ENCODE results near the gene CYB5R2. TPM values are rescaled to one million over a fixed set of nuclear protein-coding genes. Genes with fewer than 3 reads are reported as not detected.

CYB5R2 gene
- 10 to 100 TPM; 17.6 to 27.9 TPM for total RNA-seq

DNA sequence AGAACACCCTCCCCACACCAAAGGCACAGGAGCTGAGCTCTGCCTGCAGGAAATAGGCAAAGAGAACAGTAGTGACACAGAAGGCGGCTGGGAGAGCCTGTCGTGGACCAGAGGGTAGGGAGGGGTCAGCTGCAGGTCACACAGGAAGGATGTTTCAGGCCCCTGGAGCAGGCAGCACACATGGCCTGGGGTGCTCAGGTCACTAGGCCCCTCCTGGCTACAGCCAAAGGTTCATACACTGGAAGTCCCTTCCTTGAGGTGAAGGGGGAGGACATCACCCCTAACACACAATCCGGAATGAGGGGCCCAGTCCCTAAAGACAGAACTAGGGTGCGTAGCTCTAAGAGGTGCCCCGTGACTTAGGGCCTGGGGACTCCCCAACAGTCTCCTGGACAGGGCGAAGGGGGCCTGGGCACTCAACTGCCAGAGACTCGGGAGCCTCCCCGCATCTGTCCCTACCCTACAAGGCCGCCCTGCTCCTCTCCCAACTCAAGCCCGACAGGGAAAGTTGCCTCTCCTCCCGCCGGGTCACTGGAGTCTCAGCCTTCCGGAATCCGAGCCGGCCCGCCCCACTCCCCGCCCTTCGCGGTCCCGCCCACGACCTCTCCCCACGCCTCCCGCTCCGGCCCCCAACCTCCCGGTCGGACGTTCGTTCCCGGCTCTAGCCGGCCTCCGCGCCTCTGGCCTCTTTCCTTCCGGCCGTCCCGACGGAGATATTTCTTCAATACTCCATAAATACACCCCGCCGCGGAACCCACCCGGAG is at the start of gene CYB5R2:
Gene CYB5R2 (minus strand): TSS at position 541 of the 764 bp plus-strand sequence. CDS start 675 bp downstream, outside the sequence.

DNA sequence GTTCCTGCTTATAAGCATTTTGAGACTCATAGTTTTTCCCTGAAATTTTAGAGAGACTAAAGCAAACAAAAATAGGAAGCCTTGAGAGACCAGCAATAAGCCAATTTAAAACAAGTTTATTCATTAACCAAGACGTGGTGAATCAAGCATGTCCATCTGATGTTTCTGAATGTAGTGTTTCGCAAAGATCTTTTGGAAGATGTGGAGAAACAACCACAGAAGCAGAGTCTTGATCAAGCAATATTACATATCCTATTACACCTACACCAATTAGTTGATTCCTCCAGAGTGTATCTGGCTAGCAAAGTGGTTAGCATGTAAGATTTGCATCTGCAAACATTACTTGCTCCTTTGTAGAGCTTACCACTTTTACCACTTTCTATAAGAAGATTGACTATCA is 33.1 kb upstream of the CYB5R2 start, which contains the start of gene OVCH2:
Gene OVCH2 (minus strand): TSS at position 101 of the 400 bp plus-strand sequence. CDS start 83 bp downstream, at position 18.

Other genes starting within 250 kb of the CYB5R2 start
- under 1 TPM in 1 of 2 donors, not detected in 1; under 0.01 TPM for gene OLFML1, start 188.0 kb downstream of the CYB5R2 start, total RNA-seq
- gene PPFIBP2, start 159.5 kb downstream of the CYB5R2 start, total RNA-seq = 10 to 100 TPM; 17.9 to 21.6 TPM
- not detected for gene OVCH2, start 33.0 kb upstream of the CYB5R2 start, total RNA-seq
- gene OR5P2, start 123.4 kb upstream of the CYB5R2 start, total RNA-seq = not detected
- not detected for gene OR5P3, start 157.3 kb upstream of the CYB5R2 start, total RNA-seq

All from melanocyte of skin (primary cell).